GM12874 (cell line): ENCODE results near the gene AKNA.

Experiments used
- TF ChIP-seq, protein P1 (sequence below): IDR thresholded peaks from 2 replicates; pipeline ENCODE4 v1.5.1; 2011; ENCODE audit warnings: low read depth, mild to moderate bottlenecking, control low read depth, low read length, moderate library complexity; ENCODE audit not compliant: insufficient read depth

Gene AKNA

DNA sequence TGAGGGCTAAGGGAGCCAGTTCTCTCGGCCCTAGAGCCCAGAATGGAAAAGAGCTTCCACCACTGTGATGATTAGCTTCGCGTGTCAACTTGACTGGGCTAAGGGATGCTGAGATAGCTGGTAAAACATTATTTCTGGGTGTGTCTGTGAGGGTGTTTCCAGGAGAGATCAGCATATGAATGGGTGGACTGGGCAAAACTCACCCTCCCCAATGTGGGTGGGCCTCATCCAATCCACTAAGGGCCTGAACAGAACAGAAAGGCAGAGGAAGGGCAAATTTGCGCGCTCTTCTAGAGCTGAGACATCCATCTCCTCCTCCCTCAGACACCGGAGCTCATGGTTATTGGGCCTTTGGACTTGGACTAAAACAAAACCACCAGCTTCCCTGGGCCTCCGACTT, 20.9 kb upstream of the AKNA start:
- TF ChIP-seq, protein P1, sequence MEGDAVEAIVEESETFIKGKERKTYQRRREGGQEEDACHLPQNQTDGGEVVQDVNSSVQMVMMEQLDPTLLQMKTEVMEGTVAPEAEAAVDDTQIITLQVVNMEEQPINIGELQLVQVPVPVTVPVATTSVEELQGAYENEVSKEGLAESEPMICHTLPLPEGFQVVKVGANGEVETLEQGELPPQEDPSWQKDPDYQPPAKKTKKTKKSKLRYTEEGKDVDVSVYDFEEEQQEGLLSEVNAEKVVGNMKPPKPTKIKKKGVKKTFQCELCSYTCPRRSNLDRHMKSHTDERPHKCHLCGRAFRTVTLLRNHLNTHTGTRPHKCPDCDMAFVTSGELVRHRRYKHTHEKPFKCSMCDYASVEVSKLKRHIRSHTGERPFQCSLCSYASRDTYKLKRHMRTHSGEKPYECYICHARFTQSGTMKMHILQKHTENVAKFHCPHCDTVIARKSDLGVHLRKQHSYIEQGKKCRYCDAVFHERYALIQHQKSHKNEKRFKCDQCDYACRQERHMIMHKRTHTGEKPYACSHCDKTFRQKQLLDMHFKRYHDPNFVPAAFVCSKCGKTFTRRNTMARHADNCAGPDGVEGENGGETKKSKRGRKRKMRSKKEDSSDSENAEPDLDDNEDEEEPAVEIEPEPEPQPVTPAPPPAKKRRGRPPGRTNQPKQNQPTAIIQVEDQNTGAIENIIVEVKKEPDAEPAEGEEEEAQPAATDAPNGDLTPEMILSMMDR: no peak

DNA sequence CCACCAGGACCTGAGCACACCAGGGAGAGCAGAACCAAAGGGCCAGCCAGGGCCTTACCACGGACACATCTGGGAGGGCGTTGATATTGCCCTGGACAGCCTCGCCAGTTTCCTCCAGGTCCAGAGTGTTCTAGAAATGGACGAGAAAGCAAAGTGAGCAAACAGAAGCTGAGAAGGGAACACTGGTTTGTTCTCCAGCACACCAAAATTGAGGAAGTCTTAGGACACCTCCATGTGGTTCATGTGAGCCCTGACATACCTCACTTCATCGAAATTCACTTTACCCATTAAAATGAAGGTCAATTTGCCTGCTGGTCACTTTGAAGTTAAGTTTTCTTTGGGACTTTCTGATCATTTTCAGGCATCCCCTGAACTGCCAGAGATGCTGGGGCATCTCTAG, 20.1 kb upstream of the AKNA start:
- TF ChIP-seq, protein P1: no peak

DNA sequence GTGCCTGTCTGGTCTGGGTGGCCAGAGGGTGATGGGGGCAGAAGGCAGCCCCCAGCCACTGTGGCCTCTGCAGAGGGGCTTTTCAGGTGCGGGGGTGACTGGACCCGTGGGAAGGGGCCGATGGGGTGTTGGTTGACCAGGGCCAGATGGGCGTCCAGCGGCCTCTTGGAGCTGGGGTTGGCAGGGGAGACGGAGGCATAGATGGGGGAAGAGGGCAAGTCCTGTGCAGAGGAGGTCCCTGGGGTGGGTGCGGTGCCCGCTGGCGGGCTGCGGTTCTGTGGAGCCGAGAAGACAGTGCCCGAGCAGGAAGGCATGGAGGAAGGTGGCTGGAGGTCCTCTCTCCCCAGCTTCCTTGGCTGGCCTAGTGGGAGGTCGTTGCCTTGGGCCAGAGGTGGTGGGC, 18.7 kb upstream of the AKNA start:
- TF ChIP-seq, protein P1: no peak

DNA sequence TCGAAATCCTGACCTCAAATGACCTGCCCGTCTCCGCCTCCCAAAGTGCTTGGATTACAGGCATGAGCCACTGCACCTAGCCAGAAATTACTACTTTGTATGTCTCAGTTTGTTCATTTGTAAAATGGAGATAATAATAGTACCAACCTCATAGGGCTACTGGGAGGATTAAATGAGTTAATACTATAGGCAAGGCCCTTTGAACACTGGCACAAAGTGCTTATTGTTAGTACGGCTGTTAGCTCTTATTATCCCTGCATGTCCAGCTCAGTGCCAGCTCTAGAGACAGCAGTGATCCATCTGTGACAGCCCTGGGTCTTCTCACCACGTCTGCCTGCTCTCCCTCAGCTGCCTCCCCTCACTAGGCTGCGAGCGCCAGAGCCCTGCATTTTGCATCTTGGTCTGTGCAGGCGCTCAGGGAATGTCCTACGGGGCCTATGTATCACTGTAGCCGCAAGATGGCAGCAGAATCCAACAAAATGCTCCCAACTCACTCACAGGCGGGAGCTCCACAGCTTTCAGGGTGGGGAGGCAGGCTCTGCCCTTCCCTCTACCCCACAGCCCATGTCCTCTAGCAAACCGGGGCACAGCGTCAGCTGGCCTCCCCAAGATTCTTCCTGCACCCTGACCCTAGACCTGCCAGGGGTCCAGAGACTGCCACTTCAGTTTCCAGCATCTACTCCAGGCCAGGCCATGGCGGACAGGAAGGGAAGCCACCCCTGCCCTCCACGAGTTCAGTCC, 17.7 kb upstream of the AKNA start:
- TF ChIP-seq, protein P1: peak; percentile 74

DNA sequence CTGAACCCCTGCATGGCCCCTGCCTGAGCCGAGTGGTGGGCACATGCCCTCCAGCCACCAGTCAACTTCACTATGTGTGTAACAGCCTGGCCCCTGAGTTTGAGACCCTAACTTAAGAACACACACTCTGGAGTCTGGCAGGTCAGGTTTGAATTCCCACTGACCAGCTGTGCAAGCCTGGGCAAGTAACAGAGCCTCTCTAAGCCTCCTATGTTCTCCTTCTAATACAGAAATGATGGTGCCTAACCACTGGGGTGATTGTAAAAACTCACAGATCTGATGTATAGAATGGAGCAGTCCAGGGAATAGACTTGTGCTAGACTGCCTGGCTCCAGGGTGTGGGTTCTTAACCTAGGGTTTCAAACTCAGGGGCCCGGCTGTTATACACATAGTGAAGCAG, 16.7 kb upstream of the AKNA start:
- TF ChIP-seq, protein P1: no peak

DNA sequence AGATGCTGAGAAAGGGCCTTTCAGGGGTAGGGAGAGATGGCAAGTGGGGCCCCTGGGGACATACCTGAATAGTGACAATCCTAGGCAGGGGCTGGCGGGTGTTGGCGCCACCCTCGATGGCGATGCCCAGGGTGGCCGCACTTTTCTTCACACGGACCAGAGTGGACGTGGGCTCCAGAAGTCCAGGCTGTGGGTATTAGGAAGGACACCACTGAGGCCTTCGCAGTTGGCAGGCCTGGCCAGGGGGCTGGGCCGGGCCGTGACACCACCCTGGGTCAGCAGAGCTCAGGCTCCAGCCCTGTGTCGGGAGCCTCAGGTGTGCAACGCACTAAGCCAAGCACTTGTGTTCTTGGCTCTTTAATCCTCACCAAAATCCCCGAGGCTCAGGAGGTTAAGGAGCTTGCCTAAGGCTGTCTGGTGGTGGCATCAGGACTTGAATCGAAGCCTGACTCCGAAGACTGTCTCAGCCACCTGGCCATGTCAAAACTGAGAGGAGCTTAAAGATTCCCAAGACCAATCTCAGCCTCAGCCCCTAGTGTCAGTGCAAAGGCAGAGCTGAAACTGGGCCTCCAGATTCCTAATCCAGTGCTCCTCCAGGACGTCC, 15.5 kb upstream of the AKNA start:
- TF ChIP-seq, protein P1: no peak

DNA sequence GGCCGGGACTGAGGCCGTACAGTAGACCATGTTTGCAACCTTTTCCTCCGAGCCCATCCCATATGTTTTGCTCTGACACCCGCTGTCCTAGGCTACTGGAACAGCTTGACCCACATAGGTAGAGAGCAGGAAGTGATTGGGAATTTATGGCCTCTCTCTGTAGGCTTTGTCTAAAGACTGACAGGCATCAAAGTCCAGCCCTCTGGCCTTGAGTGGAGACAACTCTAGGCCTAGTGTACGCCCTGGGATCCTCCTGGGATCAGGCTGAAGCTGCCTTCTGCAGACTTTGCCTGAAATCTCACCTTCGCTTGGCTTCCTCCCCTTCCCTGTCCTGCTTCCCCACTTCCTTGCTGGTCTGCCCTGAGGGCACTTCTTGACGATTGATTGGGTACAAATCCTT, 13.6 kb upstream of the AKNA start:
- TF ChIP-seq, protein P1: no peak
